ENCODE measurements around the gene CYP1A2. TPM values are rescaled to one million over a fixed set of nuclear protein-coding genes. Genes with fewer than 3 reads are reported as not detected.

Gene CYP1A2
- total and polyA plus RNA-seq, 9 donors = 0.23 TPM; not detected in 8

DNA sequence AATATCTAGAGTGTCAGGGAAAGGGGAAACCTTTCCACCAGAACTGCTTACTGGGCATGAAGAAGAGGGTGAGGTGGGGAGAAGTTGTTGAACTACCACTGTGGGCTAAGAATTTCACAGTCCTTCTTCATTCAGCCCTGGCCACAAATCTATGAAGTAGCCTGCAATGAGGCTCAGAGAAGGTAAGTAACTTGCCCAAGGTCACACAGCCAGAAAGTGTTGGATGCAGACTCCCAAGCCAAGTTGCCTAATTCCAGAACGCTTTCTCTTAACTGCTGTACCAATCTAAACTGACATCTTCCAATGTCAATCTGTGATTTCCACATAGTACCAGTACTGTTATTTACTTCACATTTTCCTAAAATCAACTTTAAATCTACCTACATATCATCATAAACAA, 25.5 kb upstream of the CYP1A2 start:
- DNase-seq = no peak
- 60 to 72% (median 68%) methylated on average over 1 of the region's 1 CpG for WGBS, 3 donors
- Histone ChIP-seq H3K9me3 (no peaks in the 10 kb centered on the region), H3K4me3 (no peak overlapping the region), H3K27ac (no peak overlapping the region), H3K36me3 (no peaks in the 10 kb centered on the region), H3K4me1 (ENCODE audit: insufficient read depth) (peaks cover 11% of the 10 kb centered on the region), H3K27me3 (no peaks in the 10 kb centered on the region)
- TF ChIP-seq, protein P1, sequence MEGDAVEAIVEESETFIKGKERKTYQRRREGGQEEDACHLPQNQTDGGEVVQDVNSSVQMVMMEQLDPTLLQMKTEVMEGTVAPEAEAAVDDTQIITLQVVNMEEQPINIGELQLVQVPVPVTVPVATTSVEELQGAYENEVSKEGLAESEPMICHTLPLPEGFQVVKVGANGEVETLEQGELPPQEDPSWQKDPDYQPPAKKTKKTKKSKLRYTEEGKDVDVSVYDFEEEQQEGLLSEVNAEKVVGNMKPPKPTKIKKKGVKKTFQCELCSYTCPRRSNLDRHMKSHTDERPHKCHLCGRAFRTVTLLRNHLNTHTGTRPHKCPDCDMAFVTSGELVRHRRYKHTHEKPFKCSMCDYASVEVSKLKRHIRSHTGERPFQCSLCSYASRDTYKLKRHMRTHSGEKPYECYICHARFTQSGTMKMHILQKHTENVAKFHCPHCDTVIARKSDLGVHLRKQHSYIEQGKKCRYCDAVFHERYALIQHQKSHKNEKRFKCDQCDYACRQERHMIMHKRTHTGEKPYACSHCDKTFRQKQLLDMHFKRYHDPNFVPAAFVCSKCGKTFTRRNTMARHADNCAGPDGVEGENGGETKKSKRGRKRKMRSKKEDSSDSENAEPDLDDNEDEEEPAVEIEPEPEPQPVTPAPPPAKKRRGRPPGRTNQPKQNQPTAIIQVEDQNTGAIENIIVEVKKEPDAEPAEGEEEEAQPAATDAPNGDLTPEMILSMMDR (IDR thresholded peaks at IDR 0.05) = no peak
- TF ChIP-seq EP300 (IDR thresholded peaks at IDR 0.05) = no peak
- no peak for TF ChIP-seq POLR2A (IDR thresholded peaks at IDR 0.05)
- intact Hi-C loops (cut with DNase I) = no loop called here

DNA sequence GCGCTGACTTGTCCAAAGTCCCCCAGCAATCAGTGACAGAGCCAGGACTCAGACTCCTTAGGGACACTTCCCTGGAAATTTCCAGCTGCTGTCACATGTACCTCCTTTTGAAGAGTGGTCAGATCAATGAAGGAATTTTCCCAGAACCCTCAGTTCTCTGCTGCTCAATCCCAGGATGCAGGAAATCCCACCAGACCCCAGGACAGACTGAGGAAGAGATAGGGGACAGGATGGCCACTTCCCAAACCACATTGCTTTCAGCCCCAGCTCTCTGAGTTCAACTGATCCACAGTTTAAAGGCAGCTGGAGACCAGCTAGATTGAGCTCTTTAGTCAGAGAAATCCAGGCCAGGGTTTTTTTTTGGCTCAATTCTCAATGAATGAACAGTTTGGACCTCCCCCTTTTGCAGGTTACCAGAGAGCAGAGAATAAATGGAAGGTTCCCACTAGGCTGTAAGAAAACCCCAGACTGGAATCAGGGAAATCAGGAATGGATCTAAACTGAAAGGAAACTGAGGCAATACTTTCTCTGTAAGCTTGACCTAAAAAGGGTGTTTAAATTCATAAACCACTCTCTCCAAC, 24.8 kb upstream of the CYP1A2 start:
- intact Hi-C loops (cut with DNase I) = no loop called here

DNA sequence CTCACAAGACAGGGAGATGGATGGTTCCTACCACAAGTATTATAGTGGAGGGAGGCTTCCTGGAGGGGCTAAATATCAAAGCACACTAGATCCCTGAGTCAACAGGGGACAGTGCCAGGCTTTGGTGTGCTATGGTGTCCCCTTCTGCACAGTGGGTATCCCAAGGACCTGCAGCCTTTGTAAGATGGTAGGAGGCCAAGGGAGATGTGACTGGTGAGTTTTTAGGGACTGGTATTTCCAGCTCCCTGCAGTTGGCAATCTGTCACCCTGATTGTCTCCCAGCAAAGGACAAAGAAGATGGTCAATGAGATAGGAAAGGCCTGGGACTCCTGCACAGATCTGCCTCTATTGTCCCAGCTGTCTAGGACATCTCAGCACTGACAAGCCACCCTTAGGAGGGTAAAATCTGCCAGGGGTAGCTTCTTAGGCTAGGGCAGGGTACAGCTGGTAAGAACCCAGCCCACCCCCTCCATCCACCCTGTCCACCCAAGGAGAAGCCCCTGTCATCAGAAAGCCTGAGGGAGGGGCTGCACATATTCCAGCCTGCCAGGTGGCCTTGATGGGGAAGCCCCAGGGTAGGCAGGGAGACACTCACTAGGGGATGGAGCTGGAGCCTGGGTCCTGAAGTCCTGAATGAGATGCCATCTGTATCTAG, 23.9 kb upstream of the CYP1A2 start:
- no peaks in the 10 kb centered on the region for H3K36me3 ChIP-seq
- H3K27me3 ChIP-seq = no peaks in the 10 kb centered on the region
- H3K9me3 ChIP-seq = no peaks in the 10 kb centered on the region
- TF ChIP-seq, protein P1 (IDR thresholded peaks at IDR 0.05) = no peak
- TF ChIP-seq POLR2A (IDR thresholded peaks at IDR 0.05) (no peak), EP300 (IDR thresholded peaks at IDR 0.05) (no peak)
- H3K4me3 ChIP-seq = no peak overlapping the region
- no peak for DNase-seq
- intact Hi-C loops (cut with DNase I) = no loop called here
- H3K27ac ChIP-seq = no peak overlapping the region
- H3K4me1 ChIP-seq (ENCODE audit: insufficient read depth) = peaks cover 11% of the 10 kb centered on the region

More for the DNA sequence above, 24.8 kb upstream of the CYP1A2 start:
- 79 to 80% (median 80%) methylated on average over 1 of the region's 1 CpG for WGBS, 3 donors
- Histone ChIP-seq H3K9me3 (no peaks in the 10 kb centered on the region), H3K4me3 (no peak overlapping the region), H3K27me3 (no peaks in the 10 kb centered on the region), H3K27ac (no peak overlapping the region), H3K4me1 (ENCODE audit: insufficient read depth) (peaks cover 11% of the 10 kb centered on the region), H3K36me3 (no peaks in the 10 kb centered on the region)
- TF ChIP-seq POLR2A (IDR thresholded peaks at IDR 0.05) (no peak), EP300 (IDR thresholded peaks at IDR 0.05) (no peak)
- TF ChIP-seq, protein P1 (IDR thresholded peaks at IDR 0.05) = no peak
- DNase-seq = no peak

DNA sequence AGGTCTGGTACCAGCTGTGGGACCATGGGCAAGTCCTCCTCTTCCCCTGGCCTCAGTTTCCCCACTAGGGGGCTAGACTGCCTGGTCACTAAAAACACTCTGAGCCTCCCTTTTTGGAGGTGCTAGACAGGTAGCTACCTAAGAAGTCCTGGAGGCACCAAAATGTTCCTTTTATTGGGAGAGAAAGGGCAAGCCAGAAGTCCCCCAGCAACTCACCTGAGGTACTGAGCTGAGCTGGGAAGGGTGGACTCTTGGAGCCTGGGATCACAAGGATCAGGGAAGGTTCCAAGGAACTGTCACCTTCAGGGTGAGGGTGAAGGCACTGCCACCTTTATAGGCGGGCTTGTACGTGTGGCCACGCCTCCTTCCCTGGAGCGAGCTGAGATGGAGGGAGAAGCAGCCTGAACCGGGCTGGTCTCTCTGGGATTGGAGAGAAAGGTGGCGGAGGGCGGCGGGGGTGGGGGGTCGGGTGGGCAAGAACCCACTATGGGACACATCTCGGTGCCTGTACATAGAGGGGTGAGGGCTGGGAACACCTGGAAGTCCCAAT, 23.3 kb upstream of the CYP1A2 start, which contains the start of gene CYP1A1:
TSS of gene CYP1A1 (minus strand) at position 304 of the 550 bp plus-strand sequence. CDS start 2,431 bp downstream, outside the sequence.
- intact Hi-C loops (cut with DNase I) = no loop called here
- H3K4me3 ChIP-seq = peak within 1 kb of the TSS; percentile 40
- H3K27ac ChIP-seq = no peak within 1 kb of the TSS
- no peaks in the 10 kb centered on the region for H3K27me3 ChIP-seq
- peaks cover 11% of the 10 kb centered on the region for H3K4me1 ChIP-seq (ENCODE audit: insufficient read depth)
- 0 to 1% (median 0%) methylated on average over 9 to 10 of the region's 10 CpGs for WGBS, 3 donors
- H3K9me3 ChIP-seq = no peaks in the 10 kb centered on the region
- no peaks in the 10 kb centered on the region for H3K36me3 ChIP-seq
- no peak for DNase-seq
- TF ChIP-seq, protein P1 (IDR thresholded peaks at IDR 0.05) = no peak
- no peak for TF ChIP-seq EP300 (IDR thresholded peaks at IDR 0.05)
- no peak for TF ChIP-seq POLR2A (IDR thresholded peaks at IDR 0.05)

All from ovary (tissue), 9 donors.